GM21619 (cell line): ENCODE measurements around the gene TANC1.
"Not testable (repeated sequence)": the region's sequence is repeated elsewhere in the genome, so short reads cannot be mapped to it uniquely, and the experiment has no call there.

Source experiments
- ATAC-seq: cut with Tn5 transposase; IDR thresholded peaks from one replicate; pipeline ENCODE4 v1.9.1; 2021; ENCODE audit not compliant: unreplicated experiment

The TANC1 gene

DNA sequence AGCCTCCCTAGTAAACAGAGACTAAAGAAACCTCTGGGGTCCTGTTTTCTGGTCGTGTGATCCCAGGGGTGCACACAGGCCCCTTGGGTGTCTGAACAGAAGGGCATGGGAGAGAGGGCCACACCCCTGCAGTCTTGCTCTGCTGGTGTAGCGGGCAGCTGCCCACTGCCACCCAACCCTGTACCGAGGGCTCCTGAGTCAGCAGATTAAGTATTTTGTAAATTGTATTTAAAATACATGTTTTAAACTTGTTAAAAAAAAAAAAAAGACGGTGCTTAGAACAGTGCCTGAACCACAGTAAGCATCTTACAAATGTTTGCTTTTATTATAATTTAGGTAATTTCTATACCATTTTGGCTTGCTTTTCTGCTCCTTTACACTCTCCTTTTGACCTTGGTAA, 113.7 kb downstream of the TANC1 start:
- no peak for ATAC-seq

DNA sequence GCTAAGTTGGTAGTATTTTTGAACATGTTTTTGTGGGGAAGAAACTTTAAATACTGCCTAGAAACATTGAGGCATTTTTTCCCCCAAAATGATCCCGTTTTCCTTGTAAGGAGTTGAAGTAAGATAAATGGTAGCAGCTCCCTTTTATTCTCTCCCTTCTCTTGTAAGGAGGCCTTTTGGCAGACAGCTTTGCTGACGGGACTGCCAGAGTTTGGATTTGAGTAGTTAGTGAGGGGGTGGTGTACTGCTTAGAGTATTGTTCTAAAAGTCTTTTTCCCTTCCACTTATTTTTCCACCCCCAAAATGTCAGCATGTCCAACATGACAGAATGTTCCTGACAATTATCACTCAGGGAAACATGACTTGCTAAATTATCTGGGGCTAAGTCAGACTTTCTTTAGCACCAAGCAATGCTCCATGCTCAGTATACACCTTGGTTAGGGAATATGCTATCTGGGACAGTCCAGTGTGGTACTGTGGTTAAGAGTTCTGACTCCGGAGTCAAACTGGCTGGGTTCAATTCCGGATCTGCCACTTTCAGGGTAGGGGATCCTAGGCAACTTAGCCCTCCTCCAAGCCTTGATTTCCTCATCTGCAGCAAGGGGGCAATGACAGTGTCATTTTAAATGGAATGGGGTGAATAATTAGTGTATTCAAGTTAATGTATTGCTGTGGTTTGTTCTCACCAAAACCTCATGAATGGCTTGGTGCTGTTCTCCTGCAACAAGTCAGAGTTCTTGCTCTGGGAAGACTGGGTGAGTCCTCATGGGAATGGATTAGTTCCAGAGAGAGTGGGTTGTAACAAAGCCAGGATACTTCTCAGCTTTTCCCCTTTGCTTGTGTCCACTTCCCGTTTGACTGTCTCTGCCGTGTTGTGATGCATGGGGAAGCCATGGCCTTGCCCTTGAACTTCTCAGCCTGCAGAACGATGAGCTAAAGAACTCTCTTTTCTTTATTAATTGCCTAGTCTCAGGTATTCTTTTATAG, 116.2 kb downstream of the TANC1 start:
- ATAC-seq, result no peak

DNA sequence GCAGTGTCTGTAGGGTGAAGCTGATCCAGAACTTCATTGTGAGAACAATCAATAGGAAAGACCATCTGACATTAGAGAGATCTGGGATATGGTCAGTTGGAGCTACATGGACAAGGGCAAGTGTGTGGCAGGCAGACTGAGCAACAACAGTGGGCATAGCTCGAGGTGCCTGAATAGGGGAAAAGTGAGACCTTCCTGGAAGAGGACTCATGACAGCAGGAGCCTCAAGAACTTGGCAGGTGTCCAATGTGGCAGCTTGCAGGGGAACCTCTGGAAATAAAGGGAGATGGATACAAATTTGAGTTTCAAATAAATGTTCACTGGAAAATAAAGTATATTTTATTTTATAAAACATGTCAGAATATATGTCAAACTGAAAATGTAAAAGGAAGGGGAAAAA, 117.9 kb downstream of the TANC1 start:
- no peak for ATAC-seq

DNA sequence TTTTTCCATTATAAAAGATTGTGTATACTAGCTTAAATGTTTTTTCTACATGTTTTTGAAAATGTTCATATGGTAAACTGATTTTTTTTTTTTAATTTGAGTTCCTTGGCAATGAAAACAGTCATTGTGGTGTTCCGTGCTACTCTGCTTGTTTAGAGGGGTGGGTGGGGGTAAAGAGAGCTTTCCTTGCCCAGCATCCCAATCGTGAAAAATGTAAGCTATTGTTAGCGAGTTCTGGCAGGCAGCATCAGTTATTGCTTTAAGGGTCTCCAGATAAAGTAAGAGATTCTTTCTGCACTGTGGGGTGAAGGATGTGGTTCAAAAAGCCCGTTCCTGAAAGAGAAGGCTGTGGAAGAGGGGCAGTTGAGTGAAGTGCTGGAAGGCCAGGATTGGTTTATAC, 118.4 kb downstream of the TANC1 start:
- no peak for ATAC-seq

DNA sequence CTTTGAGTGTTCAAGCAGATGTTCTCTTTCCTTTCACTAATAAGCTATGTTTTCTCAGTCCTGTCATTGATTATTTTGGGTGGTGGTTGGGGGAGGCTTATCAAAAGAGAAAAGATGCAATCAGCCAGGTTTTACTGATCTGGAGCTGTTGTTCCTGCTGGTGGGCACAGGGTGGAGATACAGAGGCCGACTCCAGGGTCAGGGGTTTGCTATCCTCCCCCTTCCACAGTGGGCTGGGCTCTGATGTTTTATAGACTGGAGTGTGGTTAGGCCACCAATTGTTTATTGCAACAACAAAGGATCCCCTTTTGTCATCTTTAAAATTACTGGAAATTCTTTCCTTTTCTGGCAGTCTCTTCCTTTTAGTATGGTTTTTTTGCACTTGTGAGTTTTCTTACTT, 120.5 kb downstream of the TANC1 start:
- no peak for ATAC-seq

DNA sequence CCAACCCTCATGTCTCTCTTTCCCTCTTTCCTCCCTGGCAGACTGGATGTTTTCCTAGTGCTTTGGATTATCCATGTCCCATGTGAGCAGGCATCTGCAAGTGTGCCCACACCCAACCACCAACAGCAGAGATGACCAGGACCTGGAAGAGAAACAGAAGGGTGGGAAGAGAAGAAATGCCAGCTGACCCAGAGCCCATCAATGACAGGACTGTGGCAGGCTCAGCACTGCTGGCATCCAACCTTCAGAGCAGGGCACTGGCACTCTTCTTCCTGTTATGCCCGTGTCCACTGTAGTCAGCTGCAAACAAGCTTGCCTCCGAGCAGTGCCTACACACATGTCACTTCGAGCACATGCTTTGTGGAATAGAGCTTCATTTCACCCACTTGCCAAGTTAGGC, 121.1 kb downstream of the TANC1 start:
- ATAC-seq, result no peak

DNA sequence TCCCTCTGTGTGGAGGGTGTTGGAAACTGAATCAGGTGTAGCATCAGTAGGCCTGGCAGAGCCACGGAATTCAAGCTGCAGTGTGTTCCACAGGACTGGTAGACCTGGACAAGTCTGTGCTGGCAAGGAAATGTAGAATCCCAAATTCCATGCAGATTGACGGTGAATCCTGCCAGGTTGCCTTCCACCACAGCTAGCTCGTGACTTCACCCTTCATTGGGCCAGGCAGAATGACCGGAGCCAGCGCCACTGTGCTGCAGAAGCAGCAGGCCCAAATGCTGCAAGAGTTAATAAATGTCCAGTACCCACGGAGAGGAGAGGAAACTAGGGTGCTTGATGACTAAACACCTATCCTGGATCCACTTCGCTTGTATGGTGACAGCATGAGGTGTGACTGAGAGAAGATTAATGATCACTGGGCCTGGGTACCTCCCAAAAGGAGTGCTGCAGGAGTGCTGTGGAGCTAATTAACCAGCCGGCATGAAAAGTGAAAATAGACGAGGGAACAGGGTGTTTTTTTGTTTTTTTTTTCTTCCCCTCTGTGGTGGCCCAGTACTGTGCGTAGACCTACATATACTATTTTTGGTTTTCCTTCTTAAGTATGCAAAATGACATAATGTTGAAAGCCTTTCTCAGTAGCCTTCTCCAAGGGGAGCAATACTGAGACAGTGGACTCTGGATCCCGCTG, 122.2 kb downstream of the TANC1 start:
- peak; percentile 62 for ATAC-seq

DNA sequence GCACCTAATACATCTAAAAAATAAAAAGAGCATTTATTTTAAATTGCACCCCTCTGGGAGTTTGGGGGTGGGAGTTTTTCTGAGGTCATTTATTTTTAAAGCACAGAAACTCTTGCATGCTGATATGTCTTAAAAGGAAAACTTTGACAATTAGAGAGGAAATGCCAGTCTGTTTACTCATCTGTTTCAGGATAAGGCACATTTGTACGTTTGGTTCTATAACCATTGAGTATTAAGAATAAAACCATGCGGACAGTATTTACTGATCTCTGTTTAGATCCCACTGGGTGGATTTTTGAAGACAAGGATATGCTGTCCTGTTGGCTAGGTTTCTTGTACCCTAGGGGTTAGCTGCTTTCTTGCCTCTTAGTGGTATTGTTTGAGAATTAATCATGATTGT, 122.9 kb downstream of the TANC1 start:
- no peak for ATAC-seq

DNA sequence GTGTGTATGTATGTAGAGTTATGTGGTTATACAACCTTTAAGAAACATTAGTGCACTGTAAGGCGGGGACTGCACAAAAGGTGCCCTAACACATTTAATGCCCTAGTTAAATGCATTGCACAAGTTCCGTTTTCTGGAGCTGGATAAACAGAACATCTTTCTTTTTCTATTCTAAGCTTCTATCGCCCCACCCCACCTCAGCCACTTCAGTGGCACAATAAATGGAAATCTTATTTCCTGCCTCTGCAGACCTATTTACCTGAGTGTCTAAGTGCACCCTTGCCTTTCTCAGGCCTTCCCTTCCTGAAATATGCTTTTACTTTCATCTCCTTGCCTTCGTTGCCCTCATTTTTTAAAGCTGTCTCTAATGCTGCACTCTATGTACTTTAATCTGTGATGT, 123.5 kb downstream of the TANC1 start:
- no peak for ATAC-seq

DNA sequence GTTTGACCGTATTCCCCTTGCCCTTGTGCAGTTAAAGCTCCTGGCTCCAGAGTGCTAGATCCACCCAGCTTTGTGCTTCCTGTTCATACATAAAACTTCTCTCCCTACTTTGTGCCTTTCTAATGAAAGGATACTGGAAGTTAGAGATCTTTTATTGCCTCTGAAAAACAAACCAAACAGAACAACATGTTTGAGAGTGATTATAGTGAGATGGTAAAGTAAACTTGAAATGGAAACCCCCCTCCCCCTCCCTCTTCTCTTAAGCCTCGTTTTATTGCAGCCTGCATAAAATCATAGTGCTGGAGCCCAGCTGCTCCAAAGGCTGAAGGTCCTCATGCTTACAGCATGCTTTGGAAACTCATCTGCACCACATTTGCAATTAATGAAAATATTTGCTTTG, 125.1 kb downstream of the TANC1 start:
- no peak for ATAC-seq

DNA sequence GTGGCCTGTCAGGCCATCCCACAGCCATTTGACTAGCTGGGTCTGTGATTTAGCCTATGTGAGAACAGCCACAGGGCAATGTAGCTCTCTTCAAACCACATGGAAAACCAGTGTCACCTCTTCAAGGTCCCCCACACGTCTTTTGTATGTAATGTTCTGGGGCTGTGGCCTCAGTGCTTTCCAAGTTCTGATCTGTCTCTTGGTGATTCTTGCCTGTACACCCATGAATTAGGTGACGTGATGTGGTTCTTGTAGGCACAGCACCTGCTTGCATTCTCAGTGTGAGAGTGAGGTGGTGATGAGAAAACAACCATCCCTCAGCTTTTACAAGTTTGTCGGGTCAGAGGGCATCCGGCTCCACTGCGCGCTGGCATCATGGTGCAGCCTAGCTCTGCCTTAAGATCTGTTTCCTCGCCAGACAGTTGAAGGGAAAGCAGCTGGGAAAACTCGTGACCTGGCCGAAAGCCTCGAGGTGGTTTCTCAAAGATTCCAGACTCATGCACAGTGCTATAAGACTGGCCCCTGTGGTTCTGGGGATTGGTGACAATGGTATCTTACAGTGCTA, 125.8 kb downstream of the TANC1 start:
- no peak for ATAC-seq

DNA sequence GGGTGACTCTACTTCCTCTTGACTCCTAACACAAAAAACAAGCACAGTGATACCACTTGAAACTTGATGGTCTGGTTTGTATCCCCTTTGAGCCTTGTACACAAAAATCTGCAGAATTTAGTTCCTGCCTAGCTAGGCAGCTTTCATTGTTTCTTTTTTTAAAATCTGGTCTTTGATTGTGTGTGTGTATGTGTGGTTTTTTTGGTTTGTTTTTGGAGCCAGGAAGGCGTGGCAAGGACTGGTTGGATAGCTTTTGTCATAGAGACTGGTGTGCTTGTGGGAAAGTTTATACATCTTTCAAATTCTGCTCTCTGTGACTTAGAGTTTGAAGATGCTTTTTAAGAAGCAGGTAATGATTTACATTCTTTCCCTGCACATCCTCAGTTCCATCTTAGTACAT, 127.4 kb downstream of the TANC1 start:
- no peak for ATAC-seq

DNA sequence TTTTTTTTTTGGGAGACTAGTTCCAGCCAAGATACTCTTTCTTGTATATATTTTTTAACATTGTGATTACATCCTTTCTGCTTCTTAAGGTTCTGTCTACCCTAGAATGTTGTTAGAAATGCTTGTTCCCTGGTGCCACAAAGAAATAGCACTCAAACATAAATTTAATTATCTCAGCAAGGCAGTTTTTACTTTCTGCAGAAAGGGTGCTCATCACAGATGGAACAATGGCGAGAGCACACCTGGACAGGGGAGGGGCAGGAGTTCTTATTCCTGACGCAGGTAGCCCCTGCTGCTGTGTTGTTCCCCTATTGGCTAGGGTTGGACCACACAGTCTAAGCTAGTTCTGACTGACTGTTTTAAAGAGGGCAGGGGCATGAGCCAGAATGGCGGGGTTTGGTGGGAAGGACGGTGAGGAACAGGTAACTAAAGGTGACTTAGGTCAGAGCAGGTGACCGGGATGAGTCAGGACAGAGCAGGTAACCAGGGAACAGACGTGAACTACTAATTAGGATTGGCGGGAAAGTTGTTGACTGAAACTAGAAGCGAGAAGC, 127.9 kb downstream of the TANC1 start:
- not testable (repeated sequence) for ATAC-seq

DNA sequence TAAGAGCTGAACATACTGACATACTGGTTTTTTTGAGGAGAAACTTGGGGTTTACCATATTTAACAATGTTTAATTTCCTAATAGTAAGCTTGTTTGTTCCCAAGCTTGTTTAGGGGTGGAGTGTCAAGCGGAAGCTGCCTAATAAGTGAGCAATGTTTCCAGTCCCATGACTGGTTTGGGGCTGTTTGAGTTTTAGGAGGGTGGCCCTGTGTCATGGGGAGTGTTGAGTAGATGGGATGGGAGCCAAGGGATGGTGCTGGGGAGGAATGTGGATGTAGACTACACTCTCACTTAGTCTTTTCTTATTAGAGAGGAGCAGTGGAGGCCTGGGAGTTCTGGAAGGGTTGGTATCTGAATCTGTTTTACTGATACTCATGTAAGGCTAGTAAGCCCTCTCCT, 128.5 kb downstream of the TANC1 start:
- no peak for ATAC-seq

DNA sequence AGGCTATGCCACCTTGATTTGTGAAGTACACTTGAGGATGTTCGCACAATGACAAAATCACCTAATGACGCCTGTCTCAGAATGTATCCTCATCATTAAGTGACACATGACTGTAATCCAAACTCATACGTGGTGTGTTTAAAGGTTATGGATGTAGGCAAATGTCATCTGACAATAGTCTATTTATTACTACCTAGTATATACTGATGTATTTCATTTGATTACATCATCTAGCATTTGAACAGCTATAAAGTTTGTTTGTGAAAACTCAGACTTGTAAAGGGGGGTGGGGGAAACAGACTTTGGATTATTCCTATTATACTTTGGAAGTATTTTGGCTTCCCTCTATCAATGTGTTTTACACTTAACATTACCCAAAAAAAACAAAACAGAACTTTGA, 129.9 kb downstream of the TANC1 start:
- no peak for ATAC-seq

DNA sequence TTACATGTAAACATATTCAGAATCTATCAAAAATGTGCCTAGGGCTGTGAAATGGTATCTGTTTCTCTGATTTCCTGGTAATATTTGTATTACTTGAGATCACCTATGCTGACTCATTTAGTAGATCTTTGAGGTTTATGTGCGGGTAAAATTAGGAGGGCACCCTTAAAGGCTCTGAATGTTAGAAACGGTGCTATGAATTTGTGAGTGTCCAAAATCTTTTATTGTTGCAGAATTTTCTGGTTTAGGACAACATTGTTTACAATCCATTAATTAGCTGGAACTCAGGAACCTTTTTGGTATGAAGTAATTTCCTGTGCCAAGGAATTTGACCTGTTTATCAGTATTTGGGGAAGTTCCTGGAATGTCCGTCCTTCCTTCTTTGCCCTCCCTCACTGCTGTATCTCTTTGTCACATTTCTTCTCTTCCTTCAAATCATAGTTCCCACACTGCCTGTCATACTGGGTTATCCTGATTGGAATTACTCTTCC, 130.5 kb downstream of the TANC1 start:
- no peak for ATAC-seq

DNA sequence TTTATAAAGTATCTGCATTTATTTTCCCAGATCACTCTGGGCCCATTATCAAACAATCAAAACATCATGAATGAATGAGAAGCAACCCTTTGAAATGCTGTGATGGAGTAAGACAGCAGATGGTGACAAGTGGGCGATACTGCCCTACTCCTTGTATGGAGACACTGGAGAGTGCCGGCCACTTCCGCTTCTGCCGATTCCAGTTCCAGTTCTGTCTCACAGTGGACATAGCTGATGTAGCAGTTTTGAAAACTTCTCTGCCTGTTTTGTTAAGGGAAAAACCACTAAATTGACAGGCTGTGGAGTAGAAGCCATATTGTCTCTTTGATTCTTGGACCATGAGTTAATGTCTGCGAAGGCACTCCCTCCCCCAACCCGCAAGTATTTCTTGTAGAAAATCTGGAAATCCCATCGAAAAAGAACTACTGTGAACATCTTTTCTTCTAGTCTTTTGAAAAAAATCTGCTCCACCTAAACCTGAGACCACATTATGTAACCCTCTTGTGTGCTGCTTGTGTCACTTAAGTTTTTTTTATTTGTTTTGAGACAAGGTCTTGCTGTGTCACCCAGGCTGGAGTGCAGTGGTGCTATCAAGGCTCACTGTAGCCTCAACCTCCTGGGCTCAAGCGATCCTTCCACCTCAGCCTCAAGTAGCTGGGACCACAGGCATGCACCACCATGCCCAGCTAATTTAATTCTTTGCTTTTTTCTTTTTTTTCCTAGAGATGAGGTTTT, 133.5 kb downstream of the TANC1 start:
- ATAC-seq, result no peak

DNA sequence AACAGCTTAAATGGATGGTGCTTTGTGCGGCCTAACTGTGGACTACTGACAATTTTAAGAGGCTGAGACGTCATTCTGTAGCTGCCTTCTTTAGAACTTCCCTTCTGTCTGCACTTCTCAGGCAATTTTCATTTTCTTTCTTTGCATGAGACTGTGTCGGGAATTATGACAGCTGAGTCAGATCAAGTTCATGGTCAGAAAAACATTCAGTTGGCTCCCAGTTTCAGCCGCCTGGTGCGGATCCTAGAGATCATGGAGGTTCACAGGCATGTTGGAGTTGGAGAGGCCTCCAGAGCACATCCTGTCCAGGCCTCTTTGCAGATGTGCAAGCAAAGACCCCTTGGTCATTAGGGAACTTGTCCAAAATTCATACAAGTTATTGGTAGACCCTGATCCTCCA, 135.0 kb downstream of the TANC1 start:
- ATAC-seq, result no peak

DNA sequence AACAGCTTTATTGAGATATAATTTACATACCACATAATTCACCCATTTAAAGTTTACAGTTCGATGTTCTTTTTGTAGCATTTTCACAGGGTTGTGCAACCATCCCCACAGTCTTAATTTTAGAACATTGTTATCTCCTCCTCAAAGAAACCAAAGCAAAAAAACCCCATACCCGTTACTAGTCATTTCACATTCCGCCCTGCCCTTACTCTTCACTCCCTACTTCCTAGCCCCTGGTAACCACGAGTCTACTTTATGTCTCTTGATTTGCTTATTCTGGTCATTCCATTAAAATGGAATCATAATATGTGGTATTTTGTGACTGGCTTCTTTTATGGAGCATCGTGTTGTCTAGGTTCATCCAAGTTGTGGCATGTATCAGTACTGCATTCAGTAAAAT, 137.7 kb downstream of the TANC1 start:
- ATAC-seq, result no peak

DNA sequence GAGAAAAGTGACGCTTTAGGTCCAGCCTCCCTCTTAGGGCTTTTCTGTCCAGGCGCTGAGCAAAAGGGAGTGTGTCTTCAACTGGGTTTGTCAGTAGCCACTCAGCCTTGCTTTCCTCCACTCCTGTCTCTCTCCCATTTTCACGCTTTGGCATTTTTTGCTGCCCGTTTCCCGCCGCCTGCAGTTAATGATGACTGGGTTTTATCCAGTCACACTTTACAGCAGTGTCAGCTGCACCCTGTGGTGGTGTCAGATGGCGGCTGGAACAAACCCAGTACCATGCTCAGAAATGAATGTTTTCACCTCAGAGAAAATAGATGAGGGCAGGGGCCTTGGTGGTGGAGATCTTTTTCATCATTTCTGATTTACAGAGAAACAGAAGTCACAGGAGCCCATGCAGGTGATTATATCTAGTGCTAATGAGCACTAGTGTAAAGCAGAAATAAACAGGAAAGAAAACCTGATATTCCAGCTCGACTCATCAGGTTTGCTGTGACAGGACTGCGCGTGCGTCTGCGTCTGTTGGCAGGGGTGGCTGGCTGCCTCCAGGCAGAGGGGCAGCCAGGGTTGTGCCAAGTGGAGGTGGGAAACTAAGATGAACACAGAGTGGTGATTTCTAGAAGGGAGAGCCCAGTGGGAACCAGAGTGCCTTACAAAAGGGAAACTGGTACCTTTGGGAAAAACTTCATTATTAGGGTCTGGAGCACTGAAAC, 139.9 kb downstream of the TANC1 start:
- ATAC-seq, result no peak
